CD4-positive, alpha-beta T cell treated with Interleukin-6 at 100 ng/mL for 8 hours (primary cell): ENCODE measurements around the gene TLR10.
"Not testable (repeated sequence)": the region's sequence is repeated elsewhere in the genome, so short reads cannot be mapped to it uniquely, and the experiment has no call there.

ENCODE experiments used
- DNase-seq: peaks from one replicate; pipeline ENCODE4 v3.0.0-alpha.2; 2020; ENCODE audit warnings: mixed read lengths, low spot score

Gene TLR10, protein sequence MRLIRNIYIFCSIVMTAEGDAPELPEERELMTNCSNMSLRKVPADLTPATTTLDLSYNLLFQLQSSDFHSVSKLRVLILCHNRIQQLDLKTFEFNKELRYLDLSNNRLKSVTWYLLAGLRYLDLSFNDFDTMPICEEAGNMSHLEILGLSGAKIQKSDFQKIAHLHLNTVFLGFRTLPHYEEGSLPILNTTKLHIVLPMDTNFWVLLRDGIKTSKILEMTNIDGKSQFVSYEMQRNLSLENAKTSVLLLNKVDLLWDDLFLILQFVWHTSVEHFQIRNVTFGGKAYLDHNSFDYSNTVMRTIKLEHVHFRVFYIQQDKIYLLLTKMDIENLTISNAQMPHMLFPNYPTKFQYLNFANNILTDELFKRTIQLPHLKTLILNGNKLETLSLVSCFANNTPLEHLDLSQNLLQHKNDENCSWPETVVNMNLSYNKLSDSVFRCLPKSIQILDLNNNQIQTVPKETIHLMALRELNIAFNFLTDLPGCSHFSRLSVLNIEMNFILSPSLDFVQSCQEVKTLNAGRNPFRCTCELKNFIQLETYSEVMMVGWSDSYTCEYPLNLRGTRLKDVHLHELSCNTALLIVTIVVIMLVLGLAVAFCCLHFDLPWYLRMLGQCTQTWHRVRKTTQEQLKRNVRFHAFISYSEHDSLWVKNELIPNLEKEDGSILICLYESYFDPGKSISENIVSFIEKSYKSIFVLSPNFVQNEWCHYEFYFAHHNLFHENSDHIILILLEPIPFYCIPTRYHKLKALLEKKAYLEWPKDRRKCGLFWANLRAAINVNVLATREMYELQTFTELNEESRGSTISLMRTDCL

DNA sequence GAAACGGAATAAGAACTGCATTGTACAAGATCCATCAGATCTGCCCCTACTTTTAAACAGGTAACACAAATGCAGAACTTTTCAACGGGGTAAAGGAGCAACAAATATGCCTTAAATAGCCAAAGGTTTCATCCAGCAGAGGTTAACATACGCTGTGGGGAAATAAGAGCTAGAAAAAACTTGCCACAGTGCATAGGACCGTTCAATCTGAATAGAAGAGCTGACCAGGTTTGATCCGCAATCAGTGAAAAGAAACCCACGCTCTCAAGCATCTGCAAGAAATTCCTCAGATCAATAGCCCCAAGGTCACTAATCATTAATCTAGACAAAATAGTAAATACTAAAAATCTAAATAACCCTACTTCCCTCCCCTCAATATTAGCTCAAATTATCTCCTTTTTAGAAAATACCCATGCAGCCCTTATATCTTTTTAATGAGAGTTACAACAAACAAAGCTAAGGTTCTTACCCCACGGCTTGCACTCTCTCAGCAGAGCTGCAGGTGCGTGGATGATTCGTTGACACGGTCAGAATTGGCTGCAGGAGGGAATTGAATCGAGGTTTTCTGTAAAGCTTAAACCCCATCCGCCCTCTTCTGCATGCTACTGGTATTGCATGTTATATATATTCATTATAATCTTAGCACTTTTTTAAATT, at the start of gene TLR10:
Gene TLR10, minus strand, starts transcription at position 539 of the 657 bp plus-strand sequence. CDS start 7,400 bp downstream, outside the sequence.
- peak; percentile 51 for DNase-seq

DNA sequence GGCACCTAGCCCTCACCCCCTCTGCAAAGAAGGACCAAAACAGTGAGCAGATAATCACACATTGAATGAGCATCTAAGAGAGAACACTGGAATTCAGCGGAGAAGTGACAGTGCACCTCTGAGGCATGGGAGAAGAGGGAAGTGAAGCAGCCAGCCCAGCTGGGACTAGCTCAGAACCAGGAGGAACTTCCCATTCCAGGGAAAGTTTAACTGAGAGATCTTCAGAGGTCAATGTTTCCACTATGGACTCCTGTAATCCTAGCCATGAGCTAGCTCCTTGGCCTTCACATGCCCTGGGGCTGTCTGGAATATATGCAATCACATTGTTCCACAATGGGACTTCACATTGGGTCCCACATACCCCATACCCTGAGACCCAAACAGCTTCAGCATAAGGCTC, 49.4 kb upstream of the TLR10 start:
- no peak for DNase-seq

DNA sequence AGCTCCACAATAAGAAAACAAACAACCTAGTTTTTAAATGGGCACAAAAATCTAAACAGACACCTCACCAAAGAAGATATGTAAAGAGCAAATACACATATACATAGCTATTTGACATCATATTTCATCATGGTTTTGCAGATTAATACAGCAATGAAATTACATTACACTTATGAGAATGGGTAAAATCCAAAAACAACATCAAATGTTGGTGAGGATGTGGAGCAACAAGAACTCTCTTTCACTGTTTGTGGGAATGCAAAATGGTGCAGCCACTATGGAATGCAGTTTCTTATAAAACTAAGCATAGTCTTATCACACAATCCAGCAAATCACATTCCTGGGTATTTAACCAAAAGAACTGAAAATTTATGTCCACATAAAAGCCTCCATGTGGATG, 48.9 kb upstream of the TLR10 start:
- DNase-seq: no peak

DNA sequence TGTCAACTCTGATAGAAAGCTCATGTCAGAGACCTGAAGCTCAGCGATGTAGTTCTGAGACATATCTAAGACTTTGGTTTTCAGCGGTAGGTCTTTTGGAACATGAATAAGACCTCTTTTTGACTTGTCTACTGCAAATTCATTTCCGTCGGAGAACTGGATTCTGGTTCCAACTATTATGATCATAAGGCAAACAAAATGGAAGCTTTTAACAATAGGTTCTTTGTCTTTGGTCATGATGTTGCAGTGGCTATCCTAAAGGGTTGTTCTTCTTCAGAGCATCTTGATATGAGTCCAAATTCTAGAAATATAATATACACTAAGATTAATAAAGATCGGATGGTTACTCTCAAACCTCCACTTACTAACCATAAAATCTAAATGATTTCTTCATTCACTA, 46.4 kb upstream of the TLR10 start:
- no peak for DNase-seq

DNA sequence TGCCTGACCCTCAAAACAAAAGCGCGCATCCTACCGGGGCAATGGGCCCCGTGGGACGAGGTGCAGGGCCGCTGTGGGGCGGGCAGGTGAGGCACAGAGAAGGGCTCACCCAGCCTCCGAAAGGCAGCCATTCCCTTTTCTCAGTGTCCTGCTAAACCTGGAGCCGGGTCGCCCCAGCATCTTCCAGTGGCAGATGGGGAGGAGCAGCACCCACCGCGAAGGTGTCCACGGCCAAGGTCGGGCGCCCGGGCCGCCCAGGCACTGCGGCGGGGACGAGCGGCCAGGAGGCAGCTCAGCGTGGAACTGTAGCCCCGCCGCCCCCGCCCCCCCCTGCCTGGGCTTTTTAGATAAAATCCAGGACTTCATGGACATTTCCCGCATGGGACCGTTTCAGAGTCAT, 41.0 kb upstream of the TLR10 start:
- no peak for DNase-seq

DNA sequence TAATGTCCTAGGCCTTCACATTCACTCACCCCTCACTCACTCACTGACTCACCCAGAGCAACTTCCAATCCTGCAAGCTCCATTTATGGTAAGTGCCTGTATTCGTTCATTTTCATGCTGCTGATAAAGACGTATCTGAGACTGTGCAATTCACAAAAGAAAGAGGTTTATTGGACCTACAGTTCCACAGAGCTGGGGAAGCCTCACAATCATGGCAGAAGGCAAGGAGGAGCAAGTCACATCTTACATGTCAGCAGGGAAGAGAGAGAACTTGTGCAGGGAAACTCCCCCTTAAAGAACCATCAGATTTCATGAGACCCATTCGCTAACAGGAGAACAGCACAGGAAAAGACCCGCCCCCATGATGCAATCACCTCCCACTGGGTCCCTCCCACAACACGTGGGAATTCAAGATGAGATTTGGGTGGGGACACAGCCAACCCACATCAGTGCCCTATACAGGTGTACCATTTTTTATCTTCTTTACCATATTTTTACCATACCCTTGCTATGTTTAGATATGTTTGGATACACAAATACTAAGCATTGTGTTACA, 40.0 kb upstream of the TLR10 start:
- no peak for DNase-seq

DNA sequence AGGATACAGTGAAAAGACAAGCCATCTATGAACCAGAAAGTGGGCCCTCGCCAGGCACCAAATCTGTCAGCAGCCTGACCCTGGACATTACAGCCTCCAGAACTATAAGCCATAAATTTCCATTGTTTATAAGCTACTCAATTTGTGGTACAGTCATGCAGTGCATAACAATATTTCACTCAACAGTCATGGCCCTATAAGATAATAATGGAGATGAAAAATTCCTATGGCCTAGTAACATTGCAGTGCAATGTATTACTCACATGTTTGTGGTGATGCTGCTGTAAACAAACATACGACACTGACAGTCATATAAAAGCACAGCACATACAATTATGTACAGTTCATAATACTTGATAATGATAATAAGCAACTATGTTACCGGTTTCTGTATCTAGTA, 38.9 kb upstream of the TLR10 start:
- no peak for DNase-seq

DNA sequence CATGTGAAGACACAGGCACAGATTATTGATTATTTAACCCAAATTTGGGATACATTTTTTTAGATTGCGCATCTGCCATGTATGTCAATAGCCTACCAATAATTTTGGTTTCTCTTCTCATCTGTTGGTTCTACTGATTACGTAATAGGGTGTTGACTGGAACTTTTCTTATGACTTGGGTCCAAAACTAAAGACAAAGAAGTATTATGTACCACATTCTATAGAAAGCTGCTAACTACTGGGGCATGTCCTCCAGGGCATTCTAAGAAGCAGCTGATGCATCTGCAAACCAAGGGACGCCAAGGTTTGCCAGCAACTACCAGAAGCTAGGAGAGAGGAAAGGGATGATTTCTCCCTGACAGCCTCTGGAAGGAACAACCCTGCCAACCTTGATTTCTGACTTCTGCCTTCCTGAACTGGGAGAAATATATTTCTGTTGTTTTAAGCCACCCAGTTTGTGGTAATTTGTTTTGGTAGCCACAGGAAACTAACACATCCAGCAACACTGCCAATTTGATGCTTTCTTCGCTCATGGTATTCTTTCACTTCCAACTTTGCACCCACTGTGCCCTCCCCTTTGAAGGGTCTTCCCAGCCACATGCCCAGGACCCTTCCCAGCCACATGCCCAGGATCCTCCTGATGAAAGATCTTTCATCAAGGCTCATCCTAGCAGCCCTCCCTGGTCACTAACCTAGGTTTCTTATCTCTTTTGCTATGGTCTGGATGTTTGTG, 37.7 kb upstream of the TLR10 start:
- no peak for DNase-seq

DNA sequence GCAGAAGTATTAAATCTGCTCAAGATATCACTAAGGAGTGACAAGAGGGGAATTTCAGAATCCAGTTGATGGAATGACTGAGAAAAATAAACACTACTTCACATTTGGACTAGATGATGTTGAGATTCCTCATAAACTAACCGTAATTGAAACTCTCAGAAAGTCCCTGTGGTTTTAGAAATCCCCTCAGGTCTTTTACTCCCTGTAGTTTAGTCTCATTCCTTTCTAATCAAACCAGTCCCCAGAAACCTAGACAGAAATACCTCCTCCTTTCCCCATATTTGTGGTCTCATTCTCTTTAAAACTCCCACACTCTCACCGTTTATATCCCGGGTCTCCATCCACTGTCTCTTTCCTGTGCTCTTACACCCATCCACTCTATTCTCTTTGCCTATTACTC, 36.8 kb upstream of the TLR10 start:
- no peak for DNase-seq

DNA sequence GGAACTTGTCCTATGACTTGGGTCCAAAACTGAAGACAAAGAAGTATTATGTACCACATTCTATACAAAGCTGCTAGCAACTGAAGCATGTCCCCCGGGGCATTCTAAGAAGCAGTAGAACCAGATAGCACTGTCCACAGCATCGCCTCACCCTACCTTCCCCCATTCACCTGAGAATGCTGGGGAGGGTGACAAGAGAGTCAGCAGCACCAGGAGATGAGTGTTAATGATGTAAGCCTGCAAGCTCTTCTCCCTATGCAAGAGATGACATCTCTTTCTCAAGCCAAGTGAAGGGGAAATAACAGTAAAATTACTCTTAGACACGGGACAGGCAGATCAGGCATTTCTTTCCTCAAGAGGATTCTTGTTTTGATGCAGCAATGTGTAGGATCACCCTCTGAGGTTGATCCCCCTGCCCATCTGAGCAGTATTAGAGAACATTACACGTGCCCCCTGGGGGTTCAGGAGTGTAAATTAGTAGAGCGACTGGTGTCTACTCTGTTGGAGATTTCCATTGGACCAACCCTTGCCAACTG, 35.7 kb upstream of the TLR10 start:
- DNase-seq: no peak

DNA sequence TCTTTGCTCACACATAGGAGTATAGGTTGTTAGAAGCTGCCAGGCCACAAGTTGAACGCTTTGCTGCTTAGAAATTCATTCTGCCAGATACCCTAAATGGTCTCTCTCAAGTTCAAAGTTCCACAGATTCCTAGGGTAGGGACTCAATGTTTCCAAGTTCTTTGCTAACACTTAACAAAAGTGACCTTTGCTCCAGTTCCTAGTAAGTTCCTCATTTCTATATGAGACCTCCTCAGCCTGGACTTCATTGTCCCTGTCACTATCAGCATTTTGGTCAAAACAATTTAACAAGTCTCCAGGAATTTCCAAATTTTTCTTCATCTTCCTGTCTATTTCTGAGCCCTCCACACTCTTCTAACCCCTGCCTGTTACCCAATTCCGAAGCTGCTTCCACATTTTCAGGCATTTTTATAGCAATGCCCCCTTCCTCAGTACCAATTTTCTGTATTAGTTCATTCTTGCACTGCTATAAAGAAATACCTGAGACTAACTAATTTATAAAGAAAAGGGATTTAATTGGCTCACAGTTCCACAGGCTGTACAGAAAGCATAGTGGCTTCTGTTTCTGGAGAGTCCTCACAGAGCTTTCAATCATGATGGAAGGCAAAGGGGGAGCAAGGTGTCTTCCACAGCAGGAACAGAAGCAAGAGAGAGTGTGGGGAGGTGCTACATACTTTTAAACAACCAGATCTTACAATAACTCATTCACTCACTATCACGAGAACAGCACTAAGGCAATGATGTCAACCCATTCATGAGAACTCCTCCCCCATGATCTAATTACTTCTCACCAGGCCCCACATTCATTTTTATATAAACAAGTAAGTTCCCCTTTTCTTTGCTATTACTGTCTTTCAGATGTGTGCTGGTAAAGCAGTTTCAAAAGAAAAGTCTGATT, 33.3 kb upstream of the TLR10 start:
- DNase-seq: no peak

DNA sequence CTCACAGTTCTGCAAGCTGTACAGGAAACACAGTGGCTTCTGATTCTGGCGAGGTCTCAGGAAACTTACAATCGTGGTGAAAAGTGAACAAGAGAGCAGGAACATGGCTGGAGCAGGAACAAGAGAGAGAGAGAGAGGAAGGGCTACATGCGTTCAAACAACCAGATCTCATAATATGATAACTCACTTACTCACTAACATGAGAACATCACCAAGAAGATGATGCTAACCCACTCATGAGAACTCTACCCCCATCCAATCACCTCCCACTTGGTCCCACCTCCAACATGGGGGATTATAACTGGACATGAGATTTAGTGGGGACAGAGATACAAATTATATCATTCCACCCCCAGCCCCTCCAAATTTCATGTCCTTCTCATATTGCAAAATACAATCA, 31.6 kb upstream of the TLR10 start:
- DNase-seq: no peak

DNA sequence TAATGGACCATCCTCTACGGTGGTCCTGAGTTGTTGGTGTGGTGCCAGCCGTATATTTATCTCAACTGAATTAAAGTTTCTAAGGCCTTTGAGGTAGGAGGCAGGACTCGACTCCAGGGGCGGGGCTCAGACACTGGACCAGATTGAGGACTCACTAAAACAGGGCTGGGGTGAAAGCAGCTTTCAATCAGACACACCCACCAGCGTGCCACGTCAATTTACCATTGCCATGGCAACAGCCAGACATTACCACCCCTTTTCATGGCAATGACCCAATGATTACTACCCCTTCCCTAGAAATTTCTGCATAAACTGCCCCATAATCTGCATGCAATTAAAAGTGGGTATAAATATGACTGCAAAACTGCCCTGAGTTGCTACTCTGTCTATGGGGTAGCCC, 28.5 kb upstream of the TLR10 start:
- DNase-seq: no peak

DNA sequence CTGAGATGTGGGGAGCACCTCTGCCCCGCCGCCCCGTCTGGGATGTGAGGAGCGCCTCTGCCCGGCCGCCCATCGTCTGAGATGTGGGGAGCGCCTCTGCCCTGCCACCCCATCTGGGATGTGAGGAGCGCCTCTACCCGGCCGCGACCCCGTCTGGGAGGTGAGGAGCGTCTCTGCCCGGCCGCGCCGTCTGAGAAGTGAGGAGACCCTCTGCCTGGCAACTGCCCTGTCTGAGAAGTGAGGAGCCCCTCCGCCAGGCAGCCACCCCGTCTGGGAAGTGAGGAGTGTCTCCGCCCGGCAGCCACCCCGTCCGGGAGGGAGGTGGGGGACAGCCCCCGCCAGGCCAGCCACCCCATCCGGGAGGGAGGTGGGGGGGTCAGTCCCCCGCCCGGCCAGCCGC, 24.7 kb upstream of the TLR10 start:
- not testable (repeated sequence) for DNase-seq

DNA sequence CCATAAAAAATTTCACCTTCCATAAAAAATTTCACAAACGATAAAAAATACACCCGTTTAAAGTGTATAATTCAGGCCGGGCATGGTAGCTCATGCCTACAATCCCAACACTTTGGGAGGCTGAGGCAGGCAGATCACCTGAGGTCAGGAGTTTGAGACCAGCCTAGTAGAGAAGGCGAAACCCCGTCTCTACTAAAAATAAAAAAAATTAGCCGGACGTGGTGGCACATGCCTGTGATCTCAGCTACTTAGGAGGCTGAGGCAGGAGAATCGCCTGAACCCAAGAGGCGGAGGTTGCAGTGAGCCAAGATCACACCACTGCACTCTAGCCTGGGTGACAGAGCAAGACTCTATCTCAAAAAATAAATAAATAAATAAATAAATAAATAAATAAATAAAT, 23.5 kb upstream of the TLR10 start:
- not testable (repeated sequence) for DNase-seq

DNA sequence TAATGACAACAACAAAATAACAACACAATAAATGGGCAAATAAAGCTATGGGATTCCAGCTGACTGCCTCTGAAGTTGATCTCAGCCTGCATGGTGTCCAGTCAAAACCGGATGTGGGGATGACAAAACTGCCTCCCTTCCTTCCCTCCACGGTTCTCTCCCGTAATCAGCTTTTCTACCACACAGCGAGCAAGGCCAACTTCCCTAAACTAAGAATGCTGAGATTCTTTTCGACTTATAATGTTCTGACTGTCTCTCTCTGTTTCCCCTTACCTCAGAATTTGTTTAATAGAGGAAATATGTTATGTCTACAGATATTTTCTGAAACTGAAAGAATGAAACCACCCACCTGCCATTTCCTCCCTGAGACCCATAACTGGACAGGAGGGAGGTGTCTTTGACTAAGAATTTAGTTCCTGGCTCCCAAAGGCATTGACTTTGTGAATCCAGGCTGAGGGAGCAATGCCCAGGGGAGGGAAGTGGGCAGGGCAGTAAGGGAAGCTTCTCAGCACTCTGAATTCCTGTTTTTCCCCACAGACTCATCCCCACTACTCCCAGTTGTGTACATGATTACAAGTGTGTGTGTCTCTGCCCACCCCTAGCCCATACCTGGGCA, 22.8 kb upstream of the TLR10 start:
- peak; percentile 12 for DNase-seq

DNA sequence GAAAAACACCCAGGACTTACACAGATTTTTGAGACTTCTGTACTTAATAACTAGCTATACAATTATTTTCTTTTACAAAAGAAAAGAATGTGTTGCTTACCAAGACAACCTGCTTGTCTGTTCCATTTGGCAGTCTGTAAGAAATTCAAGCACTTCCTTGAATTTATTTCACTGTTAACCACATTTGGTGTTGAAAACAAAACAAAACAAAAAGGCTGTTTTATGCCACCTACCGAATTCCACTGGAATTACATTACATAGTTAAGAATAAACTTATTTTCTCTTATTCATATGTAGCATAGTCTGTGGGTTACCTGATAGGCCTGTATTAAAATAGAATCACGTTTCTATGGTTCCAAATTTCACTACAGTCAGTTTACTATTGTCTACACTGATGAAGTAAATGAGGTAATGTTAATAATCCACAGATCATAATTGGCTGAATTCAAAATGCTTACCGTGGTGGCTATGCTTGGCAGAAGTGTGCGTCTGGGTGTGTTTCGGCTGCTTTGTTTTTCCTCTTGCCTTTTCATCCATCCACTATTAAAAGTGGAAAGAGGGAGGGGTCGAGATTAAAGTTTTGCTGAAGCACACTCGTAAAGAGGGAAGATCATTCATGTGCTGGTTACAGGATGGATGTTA, 22.0 kb upstream of the TLR10 start, which contains the start of gene TLR1:
Gene TLR1, minus strand, starts transcription at position 138 of the 642 bp plus-strand sequence. CDS start 5,960 bp downstream, outside the sequence.
- DNase-seq: peak; percentile 63

DNA sequence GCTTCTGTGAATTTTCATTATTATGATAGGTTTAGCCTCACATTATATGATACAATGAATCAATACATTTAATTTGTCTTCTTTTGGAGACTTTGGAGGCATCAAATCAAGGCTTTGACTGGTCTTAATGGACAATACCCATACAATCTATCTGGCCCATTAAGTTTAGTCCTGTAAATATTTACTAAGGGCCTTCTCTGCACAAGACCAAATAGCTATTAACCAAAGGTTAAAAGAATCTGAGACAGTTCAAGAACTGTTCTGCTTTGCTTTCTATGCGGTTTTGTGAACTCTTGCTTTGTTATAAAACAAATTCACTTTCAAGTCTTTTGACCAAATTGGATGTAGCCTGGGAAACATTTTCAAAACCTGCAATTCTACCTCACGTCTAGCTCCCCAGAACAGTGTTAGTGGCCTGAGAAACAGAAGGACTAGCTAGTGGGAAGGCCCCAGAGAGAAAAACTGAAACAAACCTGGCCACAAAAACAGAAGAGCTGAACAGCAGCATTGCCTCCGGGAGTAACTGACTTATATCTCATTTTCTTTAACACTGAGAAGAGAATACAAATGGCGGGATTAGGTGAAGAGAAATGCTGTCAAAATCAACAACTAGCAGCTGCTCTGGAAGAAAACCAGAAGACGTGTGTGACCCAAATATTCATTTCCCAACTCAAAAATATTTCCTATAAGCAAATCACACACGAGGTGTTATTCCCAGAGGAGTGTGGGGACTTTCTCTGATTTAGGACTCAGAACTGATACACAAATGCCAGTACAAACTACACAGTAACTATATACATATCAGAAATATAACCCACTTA, 21.3 kb upstream of the TLR10 start:
- peak; percentile 36 for DNase-seq
